Activated CD8-positive, alpha-beta memory T cell treated with anti-CD3 and anti-CD28 coated beads, Interleukin-2, amount 50 U/mL, for 24 hours (primary cell): ENCODE measurements around the gene DPP10.
"Not testable (repeated sequence)": the region's sequence is repeated elsewhere in the genome, so short reads cannot be mapped to it uniquely, and the experiment has no call there.

Experiments
- DNase-seq: peaks from one replicate; pipeline ENCODE4 v3.0.0-alpha.2; 2020; ENCODE audit errors: extremely low read depth

Gene DPP10

GRCh38 chr2:115422004-115422634, 979.7 kb downstream of the DPP10 start:
- DNase-seq = no peak

DNA sequence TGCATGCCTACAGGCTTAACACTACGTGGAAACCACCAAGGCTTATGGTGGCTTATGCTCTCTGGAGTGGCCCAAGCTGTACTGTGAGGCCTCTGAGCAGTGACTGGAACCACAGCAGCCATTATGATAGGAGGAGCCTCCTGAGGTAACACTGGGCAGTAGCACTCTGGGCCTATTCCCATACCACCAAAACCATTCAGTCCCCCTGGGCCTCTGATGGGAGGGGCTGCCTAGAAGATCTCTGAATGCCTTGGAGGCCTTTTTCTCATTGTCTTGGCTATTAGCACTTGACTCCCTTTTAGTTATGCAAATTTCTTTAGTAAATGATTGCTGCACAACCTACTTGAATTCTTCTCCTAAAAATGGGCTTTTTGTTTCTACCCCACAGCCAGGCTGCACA, 985.0 kb downstream of the DPP10 start:
- DNase-seq = no peak

GRCh38 chr2:115440746-115441145, 998.3 kb downstream of the DPP10 start:
- DNase-seq = not testable (repeated sequence)

GRCh38 chr2:115443539-115444185, 1001.2 kb downstream of the DPP10 start:
- DNase-seq = no peak

DNA sequence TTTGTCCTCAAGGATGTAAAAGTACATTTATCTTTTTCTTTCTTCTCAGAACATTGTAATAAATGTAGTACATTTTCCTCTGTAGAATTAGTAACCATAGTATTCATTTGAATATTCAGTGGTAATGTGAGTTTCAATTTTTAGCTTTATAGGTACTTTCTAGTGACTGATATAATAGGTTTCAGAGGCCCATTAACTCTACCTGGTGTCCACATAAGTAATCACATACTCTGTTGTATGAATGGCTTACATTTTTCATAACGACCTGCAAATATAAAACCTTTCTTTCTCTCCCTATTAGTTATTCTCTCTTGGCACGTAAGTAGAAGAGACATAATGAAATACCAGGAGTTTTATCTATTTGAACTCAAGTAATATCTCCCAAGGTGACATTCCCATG, 1017.6 kb downstream of the DPP10 start:
- no peak for DNase-seq

- no peak for DNase-seq
Measured at GRCh38 chr2:115480741-115481140, 1038.3 kb downstream of the DPP10 start.

DNA sequence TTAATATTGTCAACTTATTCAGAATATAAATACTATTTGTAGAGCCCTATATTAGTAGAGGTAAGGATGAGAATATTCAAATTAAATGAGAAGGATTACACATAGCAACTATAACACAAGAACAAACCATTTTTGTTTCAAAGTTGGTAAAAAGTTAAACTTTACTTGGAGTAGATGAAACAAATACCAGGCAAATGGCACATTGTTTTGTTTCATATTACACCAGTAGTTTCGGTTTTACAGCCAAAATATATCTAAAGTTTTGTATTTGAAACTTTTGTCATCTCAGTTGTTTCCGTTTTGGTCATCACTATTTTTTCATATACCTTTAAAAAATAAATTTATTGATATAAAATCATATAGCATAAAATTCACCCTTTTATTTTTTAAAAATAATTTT, 1039.4 kb downstream of the DPP10 start:
- DNase-seq = no peak

GRCh38 chr2:115483666-115484065, 1041.2 kb downstream of the DPP10 start:
- no peak for DNase-seq

DNA sequence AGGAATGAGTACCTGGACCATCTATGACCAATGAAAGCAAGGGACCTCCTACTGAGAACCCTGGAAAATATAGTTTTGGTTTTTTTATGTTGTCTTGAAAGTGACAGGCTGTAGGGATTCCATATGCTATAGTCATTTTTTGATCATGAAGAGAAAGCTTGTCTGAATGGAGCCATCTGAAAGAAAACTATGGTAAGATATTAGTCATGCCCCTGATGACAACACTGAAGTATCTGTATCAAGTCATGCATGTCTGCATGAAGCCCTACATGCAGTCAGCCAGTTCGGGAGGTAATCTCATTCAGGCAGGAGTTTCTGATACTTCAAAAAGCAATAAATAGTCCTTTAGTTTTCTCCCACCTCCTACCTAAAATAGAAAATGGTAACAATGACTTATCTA, 1042.0 kb downstream of the DPP10 start:
- DNase-seq = no peak

DNA sequence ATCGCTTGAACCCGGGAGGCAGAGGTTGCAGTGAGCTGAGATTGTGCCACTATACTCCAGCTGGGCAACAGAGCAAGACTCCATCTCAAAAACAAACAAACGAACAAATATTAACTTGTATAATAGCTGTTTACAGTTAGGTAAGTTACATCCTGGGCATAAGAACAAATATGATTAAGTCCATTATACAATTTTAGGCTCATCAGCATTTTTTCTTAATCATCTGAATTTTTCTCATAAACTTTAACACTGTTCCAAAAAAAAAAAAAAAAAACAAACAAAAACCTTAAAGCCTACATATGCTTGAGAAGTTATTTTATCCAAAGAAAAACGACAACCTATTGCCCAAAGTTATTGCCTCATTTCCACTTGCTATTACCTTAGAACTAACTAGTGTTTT, 1042.5 kb downstream of the DPP10 start:
- DNase-seq = no peak

- DNase-seq = no peak
Measured at GRCh38 chr2:115491186-115491793, 1048.8 kb downstream of the DPP10 start.

DNA sequence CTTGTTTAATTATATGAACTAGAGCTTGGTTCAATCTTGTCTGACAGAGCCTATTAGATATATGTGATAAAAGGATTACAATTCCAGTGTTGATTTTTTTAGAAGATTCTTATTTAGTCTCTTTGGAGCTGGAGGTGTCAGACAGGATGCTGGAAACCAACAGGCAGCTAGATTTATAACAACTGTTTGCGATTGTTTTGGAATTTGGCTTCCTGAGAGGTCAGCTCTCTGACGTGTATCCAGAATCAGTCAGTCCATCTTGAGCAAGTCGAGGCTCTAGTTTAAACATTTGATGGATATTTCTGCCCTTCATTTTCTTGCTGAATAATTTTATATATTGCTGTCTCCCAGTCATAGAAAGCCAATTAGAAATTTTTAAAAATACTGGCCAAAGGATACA, 1062.9 kb downstream of the DPP10 start:
- DNase-seq = no peak

- DNase-seq = no peak
Measured at GRCh38 chr2:115520727-115521126, 1078.3 kb downstream of the DPP10 start.

GRCh38 chr2:115524452-115524851, 1082.0 kb downstream of the DPP10 start:
- no peak for DNase-seq

DNA sequence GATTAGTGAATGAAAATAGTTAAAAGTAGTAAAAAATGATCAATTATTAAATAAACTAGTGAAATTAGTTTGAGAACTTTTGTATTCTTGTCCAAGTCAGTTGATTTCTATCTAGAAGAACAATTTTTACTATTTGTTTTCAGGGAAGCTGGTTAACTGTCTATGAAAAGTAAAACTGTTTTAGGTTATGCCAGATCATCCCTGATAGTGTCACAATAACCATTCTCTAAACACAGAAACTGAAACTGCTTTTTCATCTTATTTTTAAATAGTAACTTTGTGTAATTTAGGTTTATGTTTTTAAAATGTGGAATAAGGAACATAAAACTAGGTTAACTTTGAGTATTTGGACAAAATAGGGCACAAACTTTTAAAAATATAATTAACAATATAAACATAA, 1087.2 kb downstream of the DPP10 start:
- DNase-seq = no peak

DNA sequence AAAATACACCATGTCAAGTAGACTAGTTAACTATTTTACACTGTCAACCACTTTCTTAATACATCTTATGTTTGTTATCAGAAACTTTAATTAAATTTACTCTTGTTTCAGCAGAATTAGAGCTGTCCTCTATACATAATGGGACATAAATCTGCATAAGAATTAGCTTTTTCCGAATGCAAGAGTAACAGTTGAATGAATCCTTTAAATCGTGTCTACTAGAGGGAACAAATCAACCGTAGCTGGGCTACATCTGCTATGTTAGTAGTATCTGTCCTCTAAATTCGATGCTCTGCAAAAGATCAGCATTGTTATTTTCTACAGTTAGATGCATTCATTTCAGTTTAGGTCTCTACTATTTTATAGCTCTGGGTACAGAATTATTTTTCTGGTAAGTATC, 1090.6 kb downstream of the DPP10 start:
- no peak for DNase-seq

DNA sequence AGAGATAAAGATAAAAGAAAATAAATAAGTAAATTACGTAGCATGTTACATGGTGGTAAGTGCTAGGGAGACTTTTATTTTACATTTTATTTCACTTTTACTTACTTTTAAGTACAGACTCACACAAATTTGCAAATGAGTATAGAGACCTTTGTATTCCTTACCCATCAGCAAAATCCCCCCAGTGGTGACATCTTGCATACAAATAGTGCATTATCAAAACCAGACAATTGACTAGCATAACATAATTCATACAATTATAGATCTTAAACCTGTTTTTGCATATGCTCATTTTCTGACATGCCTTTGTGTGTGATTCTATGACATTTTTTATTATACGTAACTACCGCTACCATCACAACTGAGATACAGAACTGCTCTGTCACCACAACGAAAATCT, 1099.4 kb downstream of the DPP10 start:
- no peak for DNase-seq

GRCh38 chr2:115542331-115542730, 1099.9 kb downstream of the DPP10 start:
- no peak for DNase-seq

GRCh38 chr2:115543024-115543423, 1100.6 kb downstream of the DPP10 start:
- DNase-seq = no peak

DNA sequence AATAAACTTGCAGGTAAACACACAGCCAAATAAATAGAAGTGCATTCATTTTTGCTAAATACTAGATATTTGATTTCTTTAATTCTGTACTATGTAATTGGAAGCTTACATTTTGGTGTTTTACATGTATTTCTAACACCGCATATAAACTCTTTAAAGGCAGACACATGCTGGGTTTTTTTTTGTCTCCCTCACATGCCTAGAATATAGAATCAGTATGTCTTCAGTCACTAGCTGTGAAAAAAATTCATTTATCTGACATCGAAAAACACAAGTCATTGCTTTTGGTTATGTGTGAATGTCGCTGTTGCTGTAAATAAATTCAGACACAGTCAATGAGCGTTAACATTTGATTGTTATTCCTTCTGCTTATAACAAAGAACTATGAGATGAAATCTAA, 1101.0 kb downstream of the DPP10 start:
- no peak for DNase-seq

GRCh38 chr2:115549611-115550130, 1107.2 kb downstream of the DPP10 start:
- no peak for DNase-seq

DNA sequence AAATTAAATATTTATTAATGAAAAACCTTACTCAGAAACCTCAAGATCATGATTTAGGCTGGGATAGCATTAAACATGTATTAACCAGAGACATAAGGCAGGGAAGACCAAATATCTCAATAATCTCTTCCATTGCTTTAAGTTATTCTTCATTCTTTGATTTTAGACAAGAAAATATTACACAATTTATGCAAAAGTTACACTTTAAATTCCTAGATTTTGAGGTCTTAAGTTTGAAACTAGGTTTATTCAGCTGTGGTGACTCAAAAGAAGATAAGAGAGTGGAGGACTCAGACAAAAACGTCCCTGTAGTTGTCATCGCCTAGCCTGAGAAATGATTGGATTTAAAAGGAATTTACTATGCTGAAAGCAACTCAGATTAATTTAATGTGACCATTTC, 1110.3 kb downstream of the DPP10 start:
- DNase-seq = no peak

GRCh38 chr2:115554153-115554552, 1111.7 kb downstream of the DPP10 start:
- no peak for DNase-seq
